Loucy (cell line): ENCODE measurements around the gene NPHP4.

ENCODE experiments used
- EZH2phosphoT487 ChIP-seq: fragments of 200-600 bp; IDR thresholded peaks from 2 replicates; pipeline ENCODE4 v1.6.1; 2018; ENCODE audit warnings: antibody characterized with exemption, mild to moderate bottlenecking, moderate library complexity, borderline replicate concordance
- TF ChIP-seq, protein P1 (sequence below): fragments of 200-600 bp; sonication (generic); conservative IDR thresholded peaks from 2 replicates; pipeline ENCODE4 v1.5.1; 2014; ENCODE audit warnings: mild to moderate bottlenecking, antibody characterized with exemption, low read length

- TF ChIP-seq, protein P1, sequence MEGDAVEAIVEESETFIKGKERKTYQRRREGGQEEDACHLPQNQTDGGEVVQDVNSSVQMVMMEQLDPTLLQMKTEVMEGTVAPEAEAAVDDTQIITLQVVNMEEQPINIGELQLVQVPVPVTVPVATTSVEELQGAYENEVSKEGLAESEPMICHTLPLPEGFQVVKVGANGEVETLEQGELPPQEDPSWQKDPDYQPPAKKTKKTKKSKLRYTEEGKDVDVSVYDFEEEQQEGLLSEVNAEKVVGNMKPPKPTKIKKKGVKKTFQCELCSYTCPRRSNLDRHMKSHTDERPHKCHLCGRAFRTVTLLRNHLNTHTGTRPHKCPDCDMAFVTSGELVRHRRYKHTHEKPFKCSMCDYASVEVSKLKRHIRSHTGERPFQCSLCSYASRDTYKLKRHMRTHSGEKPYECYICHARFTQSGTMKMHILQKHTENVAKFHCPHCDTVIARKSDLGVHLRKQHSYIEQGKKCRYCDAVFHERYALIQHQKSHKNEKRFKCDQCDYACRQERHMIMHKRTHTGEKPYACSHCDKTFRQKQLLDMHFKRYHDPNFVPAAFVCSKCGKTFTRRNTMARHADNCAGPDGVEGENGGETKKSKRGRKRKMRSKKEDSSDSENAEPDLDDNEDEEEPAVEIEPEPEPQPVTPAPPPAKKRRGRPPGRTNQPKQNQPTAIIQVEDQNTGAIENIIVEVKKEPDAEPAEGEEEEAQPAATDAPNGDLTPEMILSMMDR, result no peak
- no peak for TF ChIP-seq EZH2phosphoT487
These were observed 30.6 kb downstream of the NPHP4 start for GRCh38 chr1:5961601-5962000.
